H9 (cell line): ENCODE measurements around the gene SNCA. TPM values are rescaled to one million over a fixed set of nuclear protein-coding genes. Genes with fewer than 3 reads are reported as not detected.

Source experiments
- DNase-seq: peaks from one replicate; pipeline ENCODE4 v3.0.0-alpha.2; 2017
- H2AFZ ChIP-seq: one replicate; pipeline ENCODE4 v1.6.1; 2013; ENCODE audit warnings: mild to moderate bottlenecking, low read length, control low read depth, moderate library complexity
- H2AK5ac ChIP-seq: 2 replicates; pipeline ENCODE4 v1.6.1; 2013; ENCODE audit warnings: low read length, control low read depth, mixed read lengths; ENCODE audit not compliant: insufficient read length
- H2BK120ac ChIP-seq: one replicate; pipeline ENCODE4 v1.6.1; 2013; ENCODE audit warnings: low read depth, mild to moderate bottlenecking, low read length, control low read depth, inconsistent platforms; ENCODE audit not compliant: poor library complexity, severe bottlenecking
- H2BK12ac ChIP-seq: 2 replicates; pipeline ENCODE4 v1.6.1; 2013; ENCODE audit warnings: low read length, control low read depth, mixed read lengths, low read depth; ENCODE audit not compliant: insufficient read length
- H2BK15ac ChIP-seq: 2 replicates; pipeline ENCODE4 v1.6.1; 2013; ENCODE audit warnings: low read depth, low read length, control low read depth
- H2BK20ac ChIP-seq: one replicate; pipeline ENCODE4 v1.6.1; 2013; ENCODE audit warnings: low read depth, mild to moderate bottlenecking, low read length, control low read depth, inconsistent platforms; ENCODE audit not compliant: poor library complexity, severe bottlenecking
- H2BK5ac ChIP-seq: 2 replicates; pipeline ENCODE4 v1.6.1; 2013; ENCODE audit warnings: low read length, control low read depth, mixed read lengths; ENCODE audit not compliant: insufficient read length
- H3K14ac ChIP-seq: 2 replicates; pipeline ENCODE4 v1.6.1; 2013; ENCODE audit warnings: low read length, control low read depth; ENCODE audit not compliant: insufficient read depth
- H3K18ac ChIP-seq: 2 replicates; pipeline ENCODE4 v1.6.1; 2013; ENCODE audit warnings: low read depth, mild to moderate bottlenecking, mixed read lengths, low read length, control low read depth; ENCODE audit not compliant: insufficient read length
- H3K23ac ChIP-seq: 2 replicates; pipeline ENCODE4 v1.6.1; 2013; ENCODE audit warnings: low read length, control low read depth, mixed read lengths, low read depth; ENCODE audit not compliant: insufficient read length
- H3K23me2 ChIP-seq: 2 replicates; pipeline ENCODE4 v1.6.1; 2013; ENCODE audit warnings: low read depth, mild to moderate bottlenecking, mixed read lengths, low read length, control low read depth; ENCODE audit not compliant: insufficient read length, poor library complexity, severe bottlenecking
- H3K27ac ChIP-seq: 2 replicates; pipeline ENCODE4 v1.5.1; 2013; ENCODE audit warnings: low read length, control low read depth, mixed read lengths, low read depth; ENCODE audit not compliant: insufficient read length
- H3K27me3 ChIP-seq: 2 replicates; pipeline ENCODE4 v1.6.1; 2013; ENCODE audit warnings: low read length, control low read depth, inconsistent platforms; ENCODE audit not compliant: insufficient read depth
- H3K4ac ChIP-seq: 2 replicates; pipeline ENCODE4 v1.6.1; 2013; ENCODE audit warnings: low read depth, mild to moderate bottlenecking, control low read depth, inconsistent platforms, low read length, moderate library complexity
- H3K4me1 ChIP-seq: 2 replicates; pipeline ENCODE4 v1.6.1; 2013; ENCODE audit warnings: low read length, control low read depth, inconsistent platforms; ENCODE audit not compliant: insufficient read depth
- H3K4me2 ChIP-seq: 2 replicates; pipeline ENCODE4 v1.6.1; 2013; ENCODE audit warnings: low read length, control low read depth, mixed read lengths; ENCODE audit not compliant: insufficient read length, insufficient read depth
- H3K56ac ChIP-seq: 2 replicates; pipeline ENCODE4 v1.6.1; 2013; ENCODE audit warnings: low read depth, mild to moderate bottlenecking, mixed read lengths, low read length, control low read depth; ENCODE audit not compliant: insufficient read length
- H3K79me1 ChIP-seq: 2 replicates; pipeline ENCODE4 v1.6.1; 2013; ENCODE audit warnings: low read depth, mild to moderate bottlenecking, moderate library complexity, low read length, control low read depth, inconsistent platforms; ENCODE audit not compliant: insufficient read depth, poor library complexity, severe bottlenecking
- H3K79me2 ChIP-seq: 2 replicates; pipeline ENCODE4 v1.6.1; 2013; ENCODE audit warnings: low read length, control low read depth, inconsistent platforms; ENCODE audit not compliant: insufficient read depth
- H3K9ac ChIP-seq: 2 replicates; pipeline ENCODE4 v1.6.1; 2013; ENCODE audit warnings: low read length, control low read depth, mixed read lengths; ENCODE audit not compliant: insufficient read length; ENCODE audit errors: extremely low read depth
- H3K9me3 ChIP-seq: one replicate; pipeline ENCODE4 v1.6.1; 2013; ENCODE audit warnings: low read depth, low read length, inconsistent platforms; ENCODE audit not compliant: control insufficient read depth
- H3T11ph ChIP-seq: one replicate; pipeline ENCODE4 v1.6.1; 2013; ENCODE audit warnings: mild to moderate bottlenecking, low read length, control low read depth, inconsistent platforms
- H4K20me1 ChIP-seq: one replicate; pipeline ENCODE4 v1.6.1; 2013; ENCODE audit not compliant: control insufficient read depth, insufficient read length, insufficient read depth
- H4K5ac ChIP-seq: 2 replicates; pipeline ENCODE4 v1.6.1; 2013; ENCODE audit warnings: low read depth, mild to moderate bottlenecking, mixed read lengths, low read length, control low read depth; ENCODE audit not compliant: insufficient read length
- H4K8ac ChIP-seq: replicated peaks from 2 replicates; pipeline ENCODE4 v1.6.1; 2013; ENCODE audit warnings: low read length, control low read depth, mixed read lengths, low read depth; ENCODE audit not compliant: insufficient read length
- H4K91ac ChIP-seq: 2 replicates; pipeline ENCODE4 v1.6.1; 2013; ENCODE audit warnings: low read depth, mild to moderate bottlenecking, moderate library complexity, mixed read lengths, low read length, control low read depth; ENCODE audit not compliant: insufficient read length
- H3K27ac Mint-ChIP-seq, 3 experiments: 2 replicates in 2 of 3; 3 replicates in 1 of 3; pipeline ENCODE4 v1.8.0; 2020 to 2021; ENCODE audit warnings: mixed read lengths in 3 of 3, mild to moderate bottlenecking in 1 of 3, moderate library complexity in 1 of 3
- H3K27me3 Mint-ChIP-seq: 2 replicates; pipeline ENCODE4 v1.8.0; 2021; ENCODE audit warnings: low read depth, mild to moderate bottlenecking, moderate library complexity, mixed read lengths
- H3K36me3 Mint-ChIP-seq, 3 experiments: 2 replicates in 2 of 3; 3 replicates in 1 of 3; pipeline ENCODE4 v1.8.0; 2020 to 2021; ENCODE audit warnings: low read depth in 3 of 3, mixed read lengths in 3 of 3; ENCODE audit not compliant: insufficient read depth in 1 of 3
- H3K4me1 Mint-ChIP-seq, 2 experiments: 2 replicates each; pipeline ENCODE4 v1.8.0; 2020; ENCODE audit warnings: mixed read lengths in 2 of 2
- H3K4me3 Mint-ChIP-seq, 2 experiments: 2 replicates in 1 of 2; 3 replicates in 1 of 2; pipeline ENCODE4 v1.8.0; 2020 to 2021; ENCODE audit warnings: mild to moderate bottlenecking in 2 of 2, mixed read lengths in 2 of 2, moderate library complexity in 1 of 2
- H3K9me3 Mint-ChIP-seq, 2 experiments: 2 replicates in 1 of 2; 3 replicates in 1 of 2; pipeline ENCODE4 v1.8.0; 2020; ENCODE audit warnings: mild to moderate bottlenecking in 2 of 2, mixed read lengths in 2 of 2, moderate library complexity in 1 of 2
- WGBS: extraction: QIAGEN DNeasy Blood & Tissue Kit; methylation state at CpG from one replicate; pipeline ENCODE4 v1.1.7; 2013; ENCODE audit warnings: missing lambda C conversion rate, low lambda C conversion rate, mixed read lengths; ENCODE audit not compliant: insufficient read length; ENCODE audit errors: extremely low coverage; 5-methylcytosine and 5-hydroxymethylcytosine counted together
- total RNA-seq: library from RNA; stranded (reverse); gene quantifications from 2 replicates; pipeline ENCODE4 v1.2.1, GENCODE V29; 2021
- TF ChIP-seq, protein P1 (sequence below): fragments of 200-600 bp; sonication (generic); conservative IDR thresholded peaks from 3 replicates; pipeline ENCODE4 v1.8.0; 2021; ENCODE audit warnings: antibody characterized with exemption, mild to moderate bottlenecking

The SNCA gene
- total RNA-seq, 1 experiment from 2014 or later: 8.5 TPM

DNA sequence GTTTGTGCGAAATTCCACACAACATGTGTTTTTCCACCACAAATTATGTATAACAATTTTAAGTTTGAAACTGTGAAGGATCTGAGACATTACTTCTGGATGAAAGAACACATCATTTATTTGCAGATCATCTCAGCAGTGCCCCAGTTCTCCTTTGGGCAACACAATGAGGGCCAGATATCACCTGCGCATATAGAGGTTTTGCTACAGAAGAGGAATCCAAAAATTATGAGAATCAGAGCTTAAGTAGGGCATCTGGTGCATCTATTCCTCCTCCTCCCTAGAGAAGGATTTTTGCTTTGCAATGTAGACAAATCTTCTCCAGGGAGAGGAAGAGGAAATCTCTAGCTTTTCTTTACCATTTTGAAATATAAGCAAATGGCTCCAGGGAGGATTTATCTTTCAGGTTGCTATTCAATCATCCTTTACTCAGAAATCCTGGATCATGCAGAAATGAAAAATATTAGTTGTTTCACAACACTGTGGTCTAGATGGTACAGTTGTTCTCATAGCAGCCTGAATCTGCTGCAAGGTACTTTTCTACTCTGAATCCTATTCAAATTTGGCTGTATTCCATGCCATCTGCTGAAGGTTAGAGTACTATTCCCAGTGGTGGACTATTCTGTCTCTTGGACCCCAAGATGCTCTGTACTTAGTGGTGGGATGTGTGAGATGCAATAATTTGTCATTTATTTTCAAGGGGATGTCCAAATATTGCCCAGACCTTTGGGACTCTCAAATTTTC, 132.1 kb downstream of the SNCA start:
- H3K56ac ChIP-seq: no peak overlapping the region
- no peaks in the 10 kb centered on the region for H4K20me1 ChIP-seq
- H3T11ph ChIP-seq: no peak overlapping the region
- peaks cover 8 to 12% of the 10 kb centered on the region in 2 experiments for H3K4me1 Mint-ChIP-seq
- H3K18ac ChIP-seq: no peak overlapping the region
- no peak overlapping the region for H2BK5ac ChIP-seq
- no peak overlapping the region for H4K8ac ChIP-seq
- no peaks in the 10 kb centered on the region for H3K9me3 Mint-ChIP-seq
- no peak overlapping the region for H3K4me2 ChIP-seq
- no peak overlapping the region for H2BK20ac ChIP-seq
- H3K27ac ChIP-seq: no peak overlapping the region
- H2BK120ac ChIP-seq: no peak overlapping the region
- no peaks in the 10 kb centered on the region for H3K27me3 Mint-ChIP-seq
- no peak overlapping the region for H2BK15ac ChIP-seq
- no CpG with 5 or more reads among the region's 2 CpGs for whole genome bisulfite sequencing
- no peaks in the 10 kb centered on the region for H3K23me2 ChIP-seq
- H3K4me3 Mint-ChIP-seq: no peak overlapping the region
- no peak overlapping the region for H3K9ac ChIP-seq
- TF ChIP-seq, protein P1, sequence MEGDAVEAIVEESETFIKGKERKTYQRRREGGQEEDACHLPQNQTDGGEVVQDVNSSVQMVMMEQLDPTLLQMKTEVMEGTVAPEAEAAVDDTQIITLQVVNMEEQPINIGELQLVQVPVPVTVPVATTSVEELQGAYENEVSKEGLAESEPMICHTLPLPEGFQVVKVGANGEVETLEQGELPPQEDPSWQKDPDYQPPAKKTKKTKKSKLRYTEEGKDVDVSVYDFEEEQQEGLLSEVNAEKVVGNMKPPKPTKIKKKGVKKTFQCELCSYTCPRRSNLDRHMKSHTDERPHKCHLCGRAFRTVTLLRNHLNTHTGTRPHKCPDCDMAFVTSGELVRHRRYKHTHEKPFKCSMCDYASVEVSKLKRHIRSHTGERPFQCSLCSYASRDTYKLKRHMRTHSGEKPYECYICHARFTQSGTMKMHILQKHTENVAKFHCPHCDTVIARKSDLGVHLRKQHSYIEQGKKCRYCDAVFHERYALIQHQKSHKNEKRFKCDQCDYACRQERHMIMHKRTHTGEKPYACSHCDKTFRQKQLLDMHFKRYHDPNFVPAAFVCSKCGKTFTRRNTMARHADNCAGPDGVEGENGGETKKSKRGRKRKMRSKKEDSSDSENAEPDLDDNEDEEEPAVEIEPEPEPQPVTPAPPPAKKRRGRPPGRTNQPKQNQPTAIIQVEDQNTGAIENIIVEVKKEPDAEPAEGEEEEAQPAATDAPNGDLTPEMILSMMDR: no peak
- H3K4me1 ChIP-seq: peaks cover 6% of the 10 kb centered on the region; the same call in 1 of the 2 replicates
- no peak overlapping the region for H4K91ac ChIP-seq
- H3K27me3 ChIP-seq: no peaks in the 10 kb centered on the region
- no peaks in the 10 kb centered on the region for H3K79me2 ChIP-seq
- H4K5ac ChIP-seq: no peak overlapping the region
- H2BK12ac ChIP-seq: no peak overlapping the region
- no peaks in the 10 kb centered on the region for H3K79me1 ChIP-seq
- no peak overlapping the region for H3K14ac ChIP-seq
- no peak overlapping the region for H2AK5ac ChIP-seq
- DNase-seq: no peak
- no peak overlapping the region for H3K23ac ChIP-seq
- H3K4ac ChIP-seq: no peak overlapping the region
- no peak overlapping the region for H3K27ac Mint-ChIP-seq
- H3K9me3 ChIP-seq: no peaks in the 10 kb centered on the region
- H3K36me3 Mint-ChIP-seq: no peaks in the 10 kb centered on the region
- H2AFZ ChIP-seq: no peak overlapping the region
